ENCODE data around the gene SMARCA1. TPM values are rescaled to one million over a fixed set of nuclear protein-coding genes. Genes with fewer than 3 reads are reported as not detected.

Gene SMARCA1
- total and polyA plus RNA-seq, 10 of the 15 experiments (the other 5 are each of a cell fraction or from before 2014, with no cell fraction given), result 0.02 to 0.31 (median 0.08) TPM; not detected in 3

- Histone ChIP-seq H3K9me3 (replicated peaks; ENCODE audit: control insufficient read depth, insufficient read depth, low read length) (no peaks in the 10 kb centered on the region), H2AFZ (ENCODE audit: control insufficient read depth, low read depth, low read length) (no peak overlapping the region), H3K79me2 (ENCODE audit: control insufficient read depth, insufficient read depth, low read length) (no peaks in the 10 kb centered on the region), H3K27me3 (replicated peaks in 1 of 2; ENCODE audit: control insufficient read depth in 2 of 2, insufficient read depth in 2 of 2, low read length in 1 of 2) (no peaks in the 10 kb centered on the region), H3K4me3 (no peak overlapping the region), H3K9ac (ENCODE audit: control insufficient read depth, insufficient read depth, low read length) (no peak overlapping the region), H3K27ac (ENCODE audit: control insufficient read depth, insufficient read depth) (no peak overlapping the region), H3K4me2 (ENCODE audit: control insufficient read depth, insufficient read depth) (no peak overlapping the region), H3K4me1 (ENCODE audit: control insufficient read depth, insufficient read depth, low read length) (no peaks in the 10 kb centered on the region), H3K36me3 (ENCODE audit: control insufficient read depth in 2 of 2, insufficient read depth in 2 of 2, low read length in 1 of 2) (no peaks in the 10 kb centered on the region), H4K20me1 (ENCODE audit: control insufficient read depth, insufficient read depth) (no peaks in the 10 kb centered on the region)
- ChIA-PET CTCF (no interaction called here), RAD21 (ENCODE audit: unreplicated experiment) (no interaction called here), SMC1A (ENCODE audit: uncharacterized antibody, unreplicated experiment) (no interaction called here), POLR2A (no interaction called here)
- ATAC-seq, result no peak
- no peak for DNase-seq (ENCODE audit: low read depth, low spot score)
- FAIRE-seq, result no peak
- WGBS (ENCODE audit: insufficient coverage, insufficient replicate concordance, low lambda C conversion rate, missing lambda C conversion rate), result 60% methylated on average over 5 of the region's 5 CpGs
- TF ChIP-seq E2F8 (IDR thresholded peaks at IDR 0.05; ENCODE audit: low read depth, partially characterized antibody) (no peak), ELK1 (IDR thresholded peaks at IDR 0.05; ENCODE audit: low read depth, low read length) (no peak), CREM (IDR thresholded peaks at IDR 0.05; ENCODE audit: low read depth) (no peak), NFYA (IDR thresholded peaks at IDR 0.05; ENCODE audit: borderline replicate concordance, low read depth, low read length) (no peak)
- intact Hi-C loops (cut with micrococcal nuclease; ENCODE audit: unreplicated experiment), result no loop called here
- in situ Hi-C loops (cut with MboI), result no loop called here
- BruUV-seq (replicated peaks), result no TSS peak
These were observed 27.4 kb downstream of the SMARCA1 start for GRCh38 chrX:129495900-129496299.

Data from GM12878 (cell line).